AG09309 (cell line): ENCODE results near the gene TMEM121.

Experiments
- DNase-seq: peaks from one replicate; pipeline ENCODE4 v3.0.0-alpha.2; 2010; ENCODE audit warnings: low read depth
- H3K4me3 ChIP-seq: 2 replicates; pipeline ENCODE4 v1.5.1; 2011; ENCODE audit warnings: mild to moderate bottlenecking, low read depth, low read length, moderate library complexity; ENCODE audit not compliant: control insufficient read depth
- CTCF ChIP-seq: IDR thresholded peaks from 2 replicates; pipeline ENCODE4 v1.5.1; 2011; ENCODE audit warnings: mild to moderate bottlenecking, low read depth, low read length, inconsistent platforms; ENCODE audit not compliant: insufficient read depth, control insufficient read depth; ENCODE audit errors: missing control alignments

TMEM121 gene

DNA sequence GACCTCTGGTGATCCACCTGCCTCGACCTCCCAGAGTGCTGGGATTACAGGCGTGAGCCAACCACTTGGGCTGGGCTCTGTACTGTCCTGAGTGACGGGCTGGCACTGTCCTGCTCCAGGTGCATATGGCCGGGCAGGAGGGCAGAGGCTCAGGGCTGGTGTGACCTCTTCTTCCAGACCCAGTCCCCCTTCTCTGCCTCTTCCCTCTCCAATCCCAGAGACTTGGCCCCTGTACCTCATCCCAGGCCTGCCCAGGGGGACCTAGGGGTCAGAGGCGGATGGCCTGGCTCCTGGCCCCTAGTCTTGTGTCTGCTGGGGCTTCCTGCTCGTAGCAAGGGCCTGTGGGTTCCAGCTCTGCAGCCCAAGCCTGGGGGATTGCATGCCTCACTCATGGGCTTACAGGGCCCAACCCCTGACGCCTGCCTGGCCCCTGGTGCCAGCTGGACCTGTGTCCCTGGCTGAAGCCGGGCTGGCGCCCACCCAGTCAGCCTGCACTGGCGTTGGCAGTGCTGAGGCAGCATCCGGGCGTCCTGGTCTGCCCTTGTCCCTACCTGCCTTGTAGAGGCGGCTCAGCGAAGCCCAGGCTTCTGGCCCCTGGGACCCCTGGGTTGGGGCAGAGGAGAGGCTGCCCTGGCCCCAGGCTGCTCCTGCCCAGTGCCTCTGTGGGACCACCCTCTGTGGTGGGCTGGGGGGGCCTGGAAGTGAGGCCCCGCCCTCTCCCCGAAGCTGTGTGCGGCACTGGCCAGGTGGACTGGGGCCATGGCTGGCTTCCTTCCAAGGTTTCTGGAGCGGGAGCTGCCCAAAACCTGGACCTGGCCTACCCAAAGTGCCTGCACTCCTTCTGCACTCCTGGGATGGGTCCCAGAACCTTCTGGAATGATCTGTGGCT is 31.0 kb upstream of the TMEM121 start:
- DNase-seq = no peak
- no peak overlapping the region for H3K4me3 ChIP-seq
- TF ChIP-seq CTCF = no peak

GRCh38 chr14:105495990-105496830 is 30.2 kb upstream of the TMEM121 start:
- no peak for DNase-seq
- H3K4me3 ChIP-seq = no peak overlapping the region
- TF ChIP-seq CTCF = no peak

- H3K4me3 ChIP-seq = no peak overlapping the region
- no peak for TF ChIP-seq CTCF
- DNase-seq = no peak
Observed at GRCh38 chr14:105496831-105497591, 29.4 kb upstream of the TMEM121 start.

GRCh38 chr14:105497671-105498429 is 28.5 kb upstream of the TMEM121 start:
- no peak for DNase-seq
- no peak for TF ChIP-seq CTCF
- no peak overlapping the region for H3K4me3 ChIP-seq

- no peak overlapping the region for H3K4me3 ChIP-seq
- TF ChIP-seq CTCF = no peak
- no peak for DNase-seq
Observed at GRCh38 chr14:105498430-105499255, 27.7 kb upstream of the TMEM121 start.
